Progenitor cell of endocrine pancreas (in vitro differentiated cells): ENCODE results near the gene KANSL1. TPM values are rescaled to one million over a fixed set of nuclear protein-coding genes. Genes with fewer than 3 reads are reported as not detected.

ENCODE experiments used
- DNase-seq: peaks from one replicate; pipeline ENCODE4 v3.0.0; 2021; ENCODE audit warnings: low spot score; ENCODE audit not compliant: unreplicated experiment
- H3K27ac Mint-ChIP-seq: 2 replicates; pipeline ENCODE4 v1.8.0; 2021; ENCODE audit warnings: mild to moderate bottlenecking, moderate library complexity, mixed read lengths
- H3K27me3 Mint-ChIP-seq: 2 replicates; pipeline ENCODE4 v1.8.0; 2021; ENCODE audit warnings: mixed read lengths
- H3K36me3 Mint-ChIP-seq: 2 replicates; pipeline ENCODE4 v1.8.0; 2022; ENCODE audit warnings: mixed read lengths; ENCODE audit not compliant: insufficient read depth
- H3K4me1 Mint-ChIP-seq: 2 replicates; pipeline ENCODE4 v1.8.0; 2021; ENCODE audit warnings: low read depth, mixed read lengths
- H3K4me3 Mint-ChIP-seq: 2 replicates; pipeline ENCODE4 v1.8.0; 2021; ENCODE audit warnings: low read depth, mild to moderate bottlenecking, moderate library complexity, mixed read lengths
- H3K9me3 Mint-ChIP-seq: 2 replicates; pipeline ENCODE4 v1.8.0; 2021; ENCODE audit warnings: low read depth, mixed read lengths
- total RNA-seq: library from RNA; stranded (reverse); gene quantifications from 2 replicates; pipeline ENCODE4 v1.2.1, GENCODE V29; 2021
- TF ChIP-seq, protein P1 (sequence below): fragments of 200-600 bp; sonication (generic); IDR thresholded peaks from one replicate; pipeline ENCODE4 v1.5.0; 2021; ENCODE audit warnings: antibody characterized with exemption, mild to moderate bottlenecking; ENCODE audit not compliant: unreplicated experiment

Gene KANSL1
- total RNA-seq, 1 donor from 2014 or later, result 173 TPM

DNA sequence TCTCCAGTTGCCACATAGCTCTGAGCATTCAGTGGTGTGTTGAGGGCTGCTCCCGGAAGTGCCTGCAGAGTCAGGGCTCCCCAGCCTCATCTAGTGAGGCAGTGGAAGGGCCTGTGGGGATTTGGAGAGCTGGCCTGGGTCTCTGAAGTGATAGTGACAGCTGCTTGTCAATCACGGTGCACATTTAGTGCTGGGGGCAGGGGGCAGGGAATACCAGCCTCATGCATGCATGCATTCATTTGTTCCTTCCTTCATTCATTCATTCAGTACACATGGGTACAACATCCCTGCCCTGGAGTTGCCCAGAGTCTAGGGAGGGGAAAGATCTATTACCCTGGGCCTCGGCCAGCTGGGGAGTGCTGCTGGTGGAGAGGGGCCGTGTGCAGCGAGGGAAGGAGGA, 205.5 kb downstream of the KANSL1 start:
- H3K27ac Mint-ChIP-seq, result no peak overlapping the region
- TF ChIP-seq, protein P1, sequence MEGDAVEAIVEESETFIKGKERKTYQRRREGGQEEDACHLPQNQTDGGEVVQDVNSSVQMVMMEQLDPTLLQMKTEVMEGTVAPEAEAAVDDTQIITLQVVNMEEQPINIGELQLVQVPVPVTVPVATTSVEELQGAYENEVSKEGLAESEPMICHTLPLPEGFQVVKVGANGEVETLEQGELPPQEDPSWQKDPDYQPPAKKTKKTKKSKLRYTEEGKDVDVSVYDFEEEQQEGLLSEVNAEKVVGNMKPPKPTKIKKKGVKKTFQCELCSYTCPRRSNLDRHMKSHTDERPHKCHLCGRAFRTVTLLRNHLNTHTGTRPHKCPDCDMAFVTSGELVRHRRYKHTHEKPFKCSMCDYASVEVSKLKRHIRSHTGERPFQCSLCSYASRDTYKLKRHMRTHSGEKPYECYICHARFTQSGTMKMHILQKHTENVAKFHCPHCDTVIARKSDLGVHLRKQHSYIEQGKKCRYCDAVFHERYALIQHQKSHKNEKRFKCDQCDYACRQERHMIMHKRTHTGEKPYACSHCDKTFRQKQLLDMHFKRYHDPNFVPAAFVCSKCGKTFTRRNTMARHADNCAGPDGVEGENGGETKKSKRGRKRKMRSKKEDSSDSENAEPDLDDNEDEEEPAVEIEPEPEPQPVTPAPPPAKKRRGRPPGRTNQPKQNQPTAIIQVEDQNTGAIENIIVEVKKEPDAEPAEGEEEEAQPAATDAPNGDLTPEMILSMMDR, result no peak
- H3K4me1 Mint-ChIP-seq, result no peaks in the 10 kb centered on the region
- peaks cover 3% of the 10 kb centered on the region for H3K27me3 Mint-ChIP-seq
- H3K36me3 Mint-ChIP-seq, result no peaks in the 10 kb centered on the region
- DNase-seq, result no peak
- H3K9me3 Mint-ChIP-seq, result no peaks in the 10 kb centered on the region
- H3K4me3 Mint-ChIP-seq, result no peak overlapping the region

DNA sequence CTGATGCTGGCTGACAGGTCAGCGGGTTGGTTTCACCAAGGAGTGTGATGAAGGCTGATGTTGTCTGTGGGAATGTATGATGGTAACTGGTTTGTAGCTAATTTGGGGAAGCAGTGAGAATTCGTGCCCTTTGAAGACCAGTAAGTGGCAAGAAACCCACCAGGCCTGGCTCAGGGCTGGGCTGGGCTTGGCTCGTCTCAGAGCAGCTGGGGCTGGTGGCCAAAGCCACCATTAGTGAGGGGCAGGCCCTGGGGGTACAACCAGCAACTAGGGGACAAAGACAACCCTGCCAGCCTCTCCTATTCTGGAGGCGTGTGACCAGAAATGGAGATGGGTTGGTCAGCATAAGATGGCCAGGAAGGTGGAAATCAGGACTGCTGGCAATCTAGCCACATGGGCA, 207.2 kb downstream of the KANSL1 start:
- no peak overlapping the region for H3K27ac Mint-ChIP-seq
- peaks cover 1% of the 10 kb centered on the region for H3K4me1 Mint-ChIP-seq
- TF ChIP-seq, protein P1, result no peak
- no peaks in the 10 kb centered on the region for H3K36me3 Mint-ChIP-seq
- no peaks in the 10 kb centered on the region for H3K9me3 Mint-ChIP-seq
- peaks cover 3% of the 10 kb centered on the region for H3K27me3 Mint-ChIP-seq
- DNase-seq, result no peak
- H3K4me3 Mint-ChIP-seq, result no peak overlapping the region

DNA sequence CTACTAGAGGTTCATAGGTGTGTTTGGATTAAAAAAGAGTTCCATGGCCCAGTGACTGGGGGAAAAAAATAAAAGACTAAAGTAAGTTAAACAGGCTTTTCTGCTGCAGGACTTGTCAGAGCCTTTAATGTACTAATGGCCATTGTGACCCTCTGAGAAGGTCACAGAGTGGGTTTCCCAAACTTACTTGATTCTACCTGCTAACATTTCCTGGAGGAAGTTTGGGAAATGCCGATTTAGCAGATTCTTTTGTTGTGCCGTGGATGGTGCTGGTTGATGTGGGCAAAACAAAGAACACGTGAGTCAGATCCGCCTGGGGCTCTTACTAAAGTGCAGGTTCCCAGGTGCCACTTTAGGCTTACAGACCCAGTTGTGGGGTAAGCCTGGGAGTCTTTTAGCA, 207.8 kb downstream of the KANSL1 start:
- DNase-seq, result no peak
- Mint-ChIP-seq H3K27me3 (peaks cover 3% of the 10 kb centered on the region), H3K27ac (no peak overlapping the region), H3K4me3 (no peak overlapping the region), H3K36me3 (no peaks in the 10 kb centered on the region), H3K9me3 (no peaks in the 10 kb centered on the region), H3K4me1 (peaks cover 4% of the 10 kb centered on the region)
- TF ChIP-seq, protein P1, result no peak

DNA sequence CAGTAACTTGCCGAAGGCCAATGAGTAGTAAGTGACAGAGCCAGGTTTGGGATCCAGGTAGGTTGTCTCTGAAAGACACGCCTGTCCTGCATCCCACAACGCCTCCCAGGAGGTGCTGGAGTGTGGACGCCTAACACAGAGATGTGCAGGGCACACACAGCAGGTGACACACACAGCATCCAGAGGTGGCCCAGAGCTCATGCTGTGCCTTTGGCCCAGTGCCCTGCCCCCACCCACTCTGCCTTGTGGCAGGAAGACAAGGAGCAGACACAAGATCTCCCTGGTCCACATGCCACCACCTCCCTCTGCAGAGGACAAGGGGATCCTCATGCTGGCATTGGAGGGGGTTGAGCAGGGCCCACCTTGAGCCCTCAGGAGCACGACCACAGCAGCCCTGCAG, 208.9 kb downstream of the KANSL1 start:
- TF ChIP-seq, protein P1, result no peak
- H3K27ac Mint-ChIP-seq, result no peak overlapping the region
- H3K9me3 Mint-ChIP-seq, result no peaks in the 10 kb centered on the region
- H3K36me3 Mint-ChIP-seq, result no peaks in the 10 kb centered on the region
- H3K4me1 Mint-ChIP-seq, result peaks cover 13% of the 10 kb centered on the region
- no peak overlapping the region for H3K4me3 Mint-ChIP-seq
- H3K27me3 Mint-ChIP-seq, result peaks cover 3% of the 10 kb centered on the region
- DNase-seq, result no peak

DNA sequence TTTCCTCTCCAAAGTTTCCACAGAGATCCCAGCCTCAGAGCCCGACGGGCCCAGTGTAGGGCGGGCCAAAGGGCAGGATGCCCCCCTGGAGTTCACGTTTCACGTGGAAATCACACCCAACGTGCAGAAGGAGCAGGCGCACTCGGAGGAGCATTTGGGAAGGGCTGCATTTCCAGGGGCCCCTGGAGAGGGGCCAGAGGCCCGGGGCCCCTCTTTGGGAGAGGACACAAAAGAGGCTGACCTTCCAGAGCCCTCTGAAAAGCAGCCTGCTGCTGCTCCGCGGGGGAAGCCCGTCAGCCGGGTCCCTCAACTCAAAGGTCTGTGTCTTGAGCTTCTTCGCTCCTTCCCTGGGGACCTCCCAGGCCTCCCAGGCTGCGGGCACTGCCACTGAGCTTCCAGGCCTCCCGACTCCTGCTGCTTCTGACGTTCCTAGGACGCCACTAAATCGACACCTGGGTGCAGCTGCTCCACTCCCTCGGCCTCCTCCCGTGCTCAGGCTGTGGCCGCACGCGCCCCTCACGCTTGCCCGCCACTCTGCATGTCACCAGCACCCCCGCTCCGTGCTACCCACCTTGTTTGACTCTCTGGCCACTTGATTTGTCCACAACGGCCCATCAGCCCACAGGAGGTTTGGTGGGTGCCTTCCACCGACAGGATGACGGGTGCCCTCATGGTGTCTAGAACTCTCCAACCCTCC, 209.5 kb downstream of the KANSL1 start:
- H3K9me3 Mint-ChIP-seq, result no peaks in the 10 kb centered on the region
- peaks cover 13% of the 10 kb centered on the region for H3K4me1 Mint-ChIP-seq
- no peaks in the 10 kb centered on the region for H3K36me3 Mint-ChIP-seq
- DNase-seq, result no peak
- no peak overlapping the region for H3K4me3 Mint-ChIP-seq
- H3K27me3 Mint-ChIP-seq, result peaks cover 3% of the 10 kb centered on the region
- TF ChIP-seq, protein P1, result no peak
- no peak overlapping the region for H3K27ac Mint-ChIP-seq
